ENCODE measurements around the gene GAS7. TPM values are rescaled to one million over a fixed set of nuclear protein-coding genes. Genes with fewer than 3 reads are reported as not detected.
A peak's percentile ranks its signal among the peaks of the same experiment; 100 is the strongest.

The GAS7 gene
- total RNA-seq, 1 donor: 8.6 TPM

DNA sequence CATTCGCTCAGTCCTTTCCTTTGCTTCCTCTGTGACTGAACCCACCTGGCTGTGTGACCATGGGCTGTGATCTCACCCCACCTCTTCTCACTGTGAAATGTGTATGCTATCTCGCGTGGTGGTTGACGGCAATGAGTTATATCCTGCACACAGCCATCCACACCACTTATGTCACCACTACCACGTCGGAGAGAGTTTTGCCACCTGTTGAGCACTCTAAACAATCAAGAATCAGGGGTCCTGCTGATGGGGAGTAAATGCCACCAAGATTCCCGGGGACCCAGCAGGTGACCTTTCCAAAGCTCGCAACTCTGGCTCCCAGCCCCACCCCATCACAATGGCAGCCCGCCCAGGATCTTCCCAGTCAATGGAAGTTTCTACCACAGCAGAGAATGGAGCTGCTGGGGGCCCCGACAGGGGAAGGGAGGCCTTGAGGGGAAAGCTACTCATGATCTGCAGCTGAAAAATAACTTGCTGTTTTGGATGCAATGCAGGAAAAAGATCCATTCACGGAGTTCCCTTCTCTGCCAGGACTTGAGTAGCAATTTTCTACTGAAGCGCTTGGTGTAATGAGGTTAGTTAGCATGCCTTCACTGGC lies 267.2 kb downstream of the GAS7 start:
- TF ChIP-seq, protein P1, sequence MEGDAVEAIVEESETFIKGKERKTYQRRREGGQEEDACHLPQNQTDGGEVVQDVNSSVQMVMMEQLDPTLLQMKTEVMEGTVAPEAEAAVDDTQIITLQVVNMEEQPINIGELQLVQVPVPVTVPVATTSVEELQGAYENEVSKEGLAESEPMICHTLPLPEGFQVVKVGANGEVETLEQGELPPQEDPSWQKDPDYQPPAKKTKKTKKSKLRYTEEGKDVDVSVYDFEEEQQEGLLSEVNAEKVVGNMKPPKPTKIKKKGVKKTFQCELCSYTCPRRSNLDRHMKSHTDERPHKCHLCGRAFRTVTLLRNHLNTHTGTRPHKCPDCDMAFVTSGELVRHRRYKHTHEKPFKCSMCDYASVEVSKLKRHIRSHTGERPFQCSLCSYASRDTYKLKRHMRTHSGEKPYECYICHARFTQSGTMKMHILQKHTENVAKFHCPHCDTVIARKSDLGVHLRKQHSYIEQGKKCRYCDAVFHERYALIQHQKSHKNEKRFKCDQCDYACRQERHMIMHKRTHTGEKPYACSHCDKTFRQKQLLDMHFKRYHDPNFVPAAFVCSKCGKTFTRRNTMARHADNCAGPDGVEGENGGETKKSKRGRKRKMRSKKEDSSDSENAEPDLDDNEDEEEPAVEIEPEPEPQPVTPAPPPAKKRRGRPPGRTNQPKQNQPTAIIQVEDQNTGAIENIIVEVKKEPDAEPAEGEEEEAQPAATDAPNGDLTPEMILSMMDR (IDR thresholded peaks at IDR 0.05; ENCODE audit: insufficient read depth, low read depth, low read length): no peak
- H3K4me3 ChIP-seq (ENCODE audit: low read depth, low read length): no peak overlapping the region
- no peak for DNase-seq (ENCODE audit: low read depth)

DNA sequence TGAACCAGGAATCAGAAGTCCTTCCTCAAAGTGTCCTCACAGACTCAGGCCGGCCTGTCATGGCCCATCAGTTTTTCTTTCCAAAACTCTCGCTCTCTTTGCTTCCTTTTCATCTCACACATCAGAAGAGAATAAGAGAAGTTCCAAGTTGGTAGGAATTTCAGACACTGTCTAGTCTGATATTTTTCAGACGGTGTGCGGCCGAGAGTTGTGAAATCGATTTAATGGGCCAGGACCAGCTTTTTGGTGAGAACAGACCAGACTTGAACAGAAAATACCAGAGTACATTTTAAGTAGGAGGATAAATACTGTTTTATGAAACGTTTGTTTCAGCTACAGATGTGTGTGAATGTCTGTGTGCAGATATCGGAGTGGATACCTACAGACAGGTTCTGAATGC lies 268.5 kb downstream of the GAS7 start:
- TF ChIP-seq, protein P1 (IDR thresholded peaks at IDR 0.05; ENCODE audit: insufficient read depth, low read depth, low read length): no peak
- DNase-seq (ENCODE audit: low read depth): peak; percentile 38
- H3K4me3 ChIP-seq (ENCODE audit: low read depth, low read length): no peak overlapping the region

DNA sequence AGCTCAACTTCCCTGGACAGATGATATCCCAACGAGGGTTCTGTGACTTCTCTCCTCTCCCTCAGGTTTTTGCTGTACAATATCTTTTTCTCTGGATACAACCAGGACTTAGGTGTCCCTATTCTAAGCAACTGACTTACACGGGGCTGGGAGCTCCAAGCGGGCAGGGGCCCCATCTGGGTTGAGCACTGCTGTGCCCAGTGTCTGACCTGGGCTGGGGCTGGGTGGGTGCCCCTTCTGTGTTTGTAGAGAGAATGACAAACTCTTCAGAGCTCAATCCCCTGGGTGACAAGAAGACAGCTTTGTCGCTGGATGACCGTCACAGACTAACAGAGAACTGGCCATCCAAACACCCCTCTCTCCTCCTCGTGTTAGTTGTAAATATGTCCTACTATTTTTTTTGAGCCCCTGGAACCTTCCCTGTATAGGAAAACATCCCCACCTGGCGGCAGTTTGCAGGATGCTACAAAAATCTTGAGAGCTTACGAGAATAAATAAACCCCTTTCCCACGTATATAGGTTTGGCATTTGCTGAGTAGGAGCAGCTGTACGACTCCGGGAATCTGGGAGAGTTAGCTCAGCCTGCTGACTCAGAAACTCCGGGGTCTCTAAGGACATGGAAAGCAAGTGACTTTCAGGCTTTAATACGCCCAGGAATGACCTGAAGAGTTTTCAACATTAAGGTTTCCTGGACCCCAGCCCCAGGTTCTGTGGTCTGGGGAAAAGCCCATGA lies 269.6 kb downstream of the GAS7 start:
- DNase-seq (ENCODE audit: low read depth): peak; percentile 92
- TF ChIP-seq, protein P1 (IDR thresholded peaks at IDR 0.05; ENCODE audit: insufficient read depth, low read depth, low read length): peak; percentile 70

DNA sequence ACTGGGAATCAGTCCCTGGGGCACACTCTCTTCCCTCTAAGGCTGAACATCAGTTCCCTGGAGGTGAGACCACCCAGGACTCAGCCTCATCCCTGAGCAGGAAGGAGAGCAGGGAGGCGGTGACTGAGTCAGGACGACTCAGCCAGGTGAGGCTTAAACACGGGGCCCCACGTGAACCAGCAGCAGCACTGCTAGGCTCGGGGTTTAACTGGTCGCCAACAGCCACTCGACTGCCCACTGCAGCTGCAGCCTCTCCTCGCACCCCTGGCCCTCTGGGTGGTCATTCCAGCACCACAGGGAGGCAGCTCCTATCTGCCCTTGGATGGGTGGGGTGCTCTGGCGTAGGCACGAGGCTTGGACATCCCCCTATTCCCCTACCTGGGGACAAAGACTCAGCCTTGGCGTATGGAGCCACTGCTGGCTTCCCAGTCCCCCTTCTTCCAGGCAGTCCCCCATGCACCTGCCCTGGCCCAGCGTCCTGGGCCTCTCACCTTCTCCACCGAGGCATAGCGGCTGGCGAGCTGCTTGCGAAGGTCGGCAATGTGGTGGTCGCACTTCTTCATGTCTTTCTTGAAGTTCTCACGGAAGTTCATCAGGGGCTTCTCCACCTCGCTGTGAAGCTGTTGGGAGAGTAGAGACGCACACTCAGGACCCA lies 272.1 kb downstream of the GAS7 start:
- no peak for DNase-seq (ENCODE audit: low read depth)

More for the DNA sequence above, 269.6 kb downstream of the GAS7 start:
- H3K4me3 ChIP-seq (ENCODE audit: low read depth, low read length): no peak overlapping the region

DNA sequence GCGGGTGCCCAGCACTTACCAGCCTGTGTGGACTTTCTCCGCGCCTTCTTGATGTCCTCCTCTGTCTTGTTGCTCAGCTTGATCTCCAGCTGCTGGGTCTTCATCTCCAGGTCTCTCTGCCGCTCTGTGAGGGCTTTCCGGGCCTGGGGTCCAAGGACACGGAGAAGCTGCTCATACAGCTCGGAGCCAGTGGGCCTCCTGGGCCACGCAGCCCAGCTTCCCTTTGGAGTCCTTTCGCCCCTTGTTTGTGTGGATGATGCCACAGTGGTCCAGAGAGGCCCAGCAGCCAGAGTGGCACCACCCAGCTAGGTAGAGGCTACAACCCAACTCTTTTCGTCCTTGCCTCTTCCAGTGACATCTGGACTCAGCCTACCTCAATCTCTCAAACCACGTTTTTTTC lies 272.9 kb downstream of the GAS7 start:
- TF ChIP-seq, protein P1 (IDR thresholded peaks at IDR 0.05; ENCODE audit: insufficient read depth, low read depth, low read length): no peak

More for the DNA sequence above, 272.1 kb downstream of the GAS7 start:
- H3K4me3 ChIP-seq (ENCODE audit: low read depth, low read length): no peak overlapping the region
- TF ChIP-seq, protein P1 (IDR thresholded peaks at IDR 0.05; ENCODE audit: insufficient read depth, low read depth, low read length): no peak

DNA sequence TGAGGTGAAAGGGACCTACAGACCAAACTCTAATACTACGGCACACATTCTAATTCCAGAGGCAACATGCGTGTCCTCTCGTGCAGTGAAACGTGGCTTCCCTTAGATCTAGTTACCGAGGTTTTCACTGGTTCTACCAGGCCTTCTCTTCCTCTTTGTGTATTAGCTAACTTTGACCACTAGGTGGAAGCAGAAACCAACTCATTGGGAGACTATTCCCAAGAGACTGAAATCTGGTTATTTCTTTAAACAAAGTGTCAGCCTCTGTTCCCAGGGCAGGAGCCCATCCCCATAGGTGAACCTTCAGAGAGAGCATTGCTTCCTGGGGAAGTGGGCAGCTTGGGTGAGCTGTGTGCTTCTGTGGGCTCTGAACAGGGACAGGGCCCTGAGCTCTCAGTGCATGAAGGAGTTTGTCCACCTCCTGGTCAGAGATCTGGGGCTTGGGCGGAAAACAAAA lies 273.6 kb downstream of the GAS7 start:
- TF ChIP-seq, protein P1 (IDR thresholded peaks at IDR 0.05; ENCODE audit: insufficient read depth, low read depth, low read length): peak; percentile 87
- DNase-seq (ENCODE audit: low read depth): peak; percentile 78
- H3K4me3 ChIP-seq (ENCODE audit: low read depth, low read length): no peak overlapping the region

More for the DNA sequence above, 272.9 kb downstream of the GAS7 start:
- no peak overlapping the region for H3K4me3 ChIP-seq (ENCODE audit: low read depth, low read length)
- DNase-seq (ENCODE audit: low read depth): no peak
